Stimulated activated memory B cell treated with anti-CD40 and anti-IgM and Interleukin-4, amounts not matched to agents 10 μg/mL and 1 μg/mL and 100 μg/mL, for 72 hours (primary cell): ENCODE results near the gene LTBR.

Experiments used
- ATAC-seq: fragments of 150-1000 bp; cut with Tn5 transposase; 2 replicates; pipeline ENCODE4 v1.10.0; 2021
- H3K27ac Mint-ChIP-seq: one replicate; pipeline ENCODE4 v1.8.0; 2022; ENCODE audit warnings: mild to moderate bottlenecking, mixed read lengths
- H3K27me3 Mint-ChIP-seq: one replicate; pipeline ENCODE4 v1.8.0; 2022; ENCODE audit warnings: mixed read lengths
- H3K36me3 Mint-ChIP-seq: one replicate; pipeline ENCODE4 v1.8.0; 2022; ENCODE audit warnings: mixed read lengths
- H3K4me1 Mint-ChIP-seq: one replicate; pipeline ENCODE4 v1.8.0; 2022; ENCODE audit warnings: mixed read lengths
- H3K4me3 Mint-ChIP-seq: one replicate; pipeline ENCODE4 v1.8.0; 2022; ENCODE audit warnings: mild to moderate bottlenecking, moderate library complexity, mixed read lengths
- H3K9me3 Mint-ChIP-seq: one replicate; pipeline ENCODE4 v1.8.0; 2022; ENCODE audit warnings: mixed read lengths

LTBR gene

GRCh38 chr12:6435961-6436715, 52.2 kb downstream of the LTBR start:
- Mint-ChIP-seq H3K27ac (peak overlapping the region; percentile 33), H3K4me3 (no peak overlapping the region), H3K4me1 (peaks cover 40% of the 10 kb centered on the region), H3K36me3 (no peaks in the 10 kb centered on the region), H3K27me3 (no peaks in the 10 kb centered on the region), H3K9me3 (no peaks in the 10 kb centered on the region)
- no peak for ATAC-seq

DNA sequence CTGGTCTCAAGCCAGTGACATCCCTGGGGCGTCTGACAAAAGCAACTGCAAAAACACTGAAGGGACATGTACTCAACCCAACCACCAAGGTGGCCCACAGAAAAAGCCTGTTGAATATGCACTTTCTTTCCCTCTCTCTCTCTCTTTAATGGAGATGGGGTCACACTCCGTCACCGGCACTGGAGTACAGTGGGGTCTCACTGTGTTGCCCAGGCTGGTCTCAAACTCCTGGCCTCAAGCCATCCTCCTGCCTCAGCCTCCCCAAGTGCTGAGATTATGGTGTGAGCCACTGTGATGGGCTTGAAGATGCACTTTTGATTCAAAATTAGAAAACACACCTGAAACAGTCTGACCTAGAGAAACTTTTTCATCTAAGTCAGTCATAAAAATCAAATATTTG, 53.6 kb downstream of the LTBR start:
- Mint-ChIP-seq H3K4me3 (no peak overlapping the region), H3K27ac (peak overlapping the region; percentile 36), H3K27me3 (no peaks in the 10 kb centered on the region), H3K36me3 (no peaks in the 10 kb centered on the region), H3K9me3 (no peaks in the 10 kb centered on the region), H3K4me1 (peaks cover 42% of the 10 kb centered on the region)
- no peak for ATAC-seq

GRCh38 chr12:6438345-6438744, 54.4 kb downstream of the LTBR start:
- H3K4me3 Mint-ChIP-seq, result no peak overlapping the region
- peak overlapping the region; percentile 36 for H3K27ac Mint-ChIP-seq
- H3K36me3 Mint-ChIP-seq, result no peaks in the 10 kb centered on the region
- H3K4me1 Mint-ChIP-seq, result peaks cover 42% of the 10 kb centered on the region
- H3K27me3 Mint-ChIP-seq, result no peaks in the 10 kb centered on the region
- H3K9me3 Mint-ChIP-seq, result no peaks in the 10 kb centered on the region
- no peak for ATAC-seq

DNA sequence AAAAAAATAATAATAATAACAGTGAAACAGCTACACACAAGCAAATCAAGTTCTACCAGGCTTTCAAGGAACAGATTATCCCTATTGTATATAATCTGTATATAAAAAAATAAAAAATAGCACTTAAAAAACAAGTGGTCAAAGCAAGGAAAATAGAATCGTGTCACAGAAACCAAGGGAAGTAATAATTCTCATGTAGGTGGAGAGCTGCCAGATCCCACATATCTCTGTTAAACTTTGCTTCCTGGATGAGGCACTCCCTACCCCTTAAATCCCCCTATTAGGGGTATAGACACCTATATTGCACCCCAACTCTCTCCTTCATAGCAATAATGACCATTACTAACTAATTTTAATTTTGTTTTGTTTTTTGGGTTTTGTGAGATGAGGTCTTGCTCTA, 56.4 kb downstream of the LTBR start:
- ATAC-seq, result no peak
- H3K27ac Mint-ChIP-seq, result peak overlapping the region; percentile 83
- no peaks in the 10 kb centered on the region for H3K27me3 Mint-ChIP-seq
- no peaks in the 10 kb centered on the region for H3K9me3 Mint-ChIP-seq
- peaks cover 40% of the 10 kb centered on the region for H3K4me1 Mint-ChIP-seq
- H3K36me3 Mint-ChIP-seq, result peaks cover 7% of the 10 kb centered on the region
- H3K4me3 Mint-ChIP-seq, result no peak overlapping the region
